CD4-positive, alpha-beta T cell treated with Interleukin-2 at 100 ng/mL for 4 hours (primary cell): ENCODE results near the gene CDA.
A peak's percentile ranks its signal among the peaks of the same experiment; 100 is the strongest.

ENCODE experiments used
- DNase-seq: peaks from one replicate; pipeline ENCODE4 v3.0.0-alpha.2; 2020; ENCODE audit warnings: low spot score

The CDA gene

GRCh38 chr1:20588634-20589225 lies at the start of gene CDA:
Gene CDA, plus strand, starts transcription at chr1:20589097. Its CDS starts 33 bp downstream, at chr1:20589130.
- DNase-seq, result no peak

GRCh38 chr1:20540281-20540680 lies 48.6 kb upstream of the CDA start:
- no peak for DNase-seq

GRCh38 chr1:20546637-20547036 lies 42.3 kb upstream of the CDA start:
- DNase-seq, result no peak

DNA sequence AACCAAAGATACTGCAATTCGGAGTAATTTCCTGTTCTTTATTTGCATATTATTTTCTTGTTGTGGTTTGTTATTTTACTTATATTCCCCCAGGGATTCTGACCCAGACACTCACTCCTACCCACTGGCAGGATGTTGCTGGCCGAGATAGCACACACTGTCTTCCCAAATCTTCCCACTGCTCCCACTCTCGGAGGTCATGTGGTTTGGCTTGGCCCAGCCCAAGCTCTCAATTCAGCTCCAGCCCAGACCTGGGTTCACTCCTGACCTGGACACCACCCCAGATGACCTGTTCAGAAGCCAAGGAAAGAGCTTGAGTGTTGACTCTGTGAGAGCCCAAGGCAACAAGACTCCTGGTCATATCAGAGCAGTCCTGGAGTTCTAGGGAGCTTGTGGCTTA lies 37.7 kb upstream of the CDA start:
- no peak for DNase-seq

GRCh38 chr1:20551945-20552727 lies 36.8 kb upstream of the CDA start, which contains the start of gene FAM43B:
Gene FAM43B, plus strand, starts transcription at chr1:20552573. Its CDS starts 401 bp downstream, at chr1:20552974.
- DNase-seq, result no peak

DNA sequence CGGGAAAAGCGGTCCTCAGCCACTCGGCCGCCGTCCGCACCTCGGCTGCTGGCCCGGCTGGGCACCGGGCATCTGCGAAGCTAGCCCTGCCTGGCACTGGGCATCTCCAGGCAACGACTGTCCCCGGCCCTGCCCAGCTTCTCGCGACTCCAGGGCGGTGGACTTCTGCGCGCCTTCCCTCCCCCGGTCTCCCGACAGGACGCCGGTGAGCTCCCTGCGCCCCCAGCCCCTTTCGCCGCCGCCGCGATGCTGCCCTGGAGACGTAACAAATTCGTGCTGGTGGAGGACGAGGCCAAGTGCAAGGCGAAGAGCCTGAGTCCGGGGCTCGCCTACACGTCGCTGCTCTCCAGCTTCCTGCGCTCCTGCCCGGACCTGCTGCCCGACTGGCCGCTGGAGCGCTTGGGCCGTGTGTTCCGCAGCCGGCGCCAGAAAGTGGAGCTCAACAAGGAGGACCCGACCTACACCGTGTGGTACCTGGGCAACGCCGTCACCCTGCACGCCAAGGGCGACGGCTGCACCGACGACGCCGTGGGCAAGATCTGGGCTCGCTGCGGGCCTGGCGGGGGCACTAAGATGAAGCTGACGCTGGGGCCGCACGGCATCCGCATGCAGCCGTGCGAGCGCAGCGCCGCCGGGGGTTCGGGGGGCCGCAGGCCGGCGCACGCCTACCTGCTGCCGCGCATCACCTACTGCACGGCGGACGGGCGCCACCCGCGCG lies 36.0 kb upstream of the CDA start:
- DNase-seq, result no peak

- no peak for DNase-seq
Measured at GRCh38 chr1:20555025-20555757, 33.7 kb upstream of the CDA start.

DNA sequence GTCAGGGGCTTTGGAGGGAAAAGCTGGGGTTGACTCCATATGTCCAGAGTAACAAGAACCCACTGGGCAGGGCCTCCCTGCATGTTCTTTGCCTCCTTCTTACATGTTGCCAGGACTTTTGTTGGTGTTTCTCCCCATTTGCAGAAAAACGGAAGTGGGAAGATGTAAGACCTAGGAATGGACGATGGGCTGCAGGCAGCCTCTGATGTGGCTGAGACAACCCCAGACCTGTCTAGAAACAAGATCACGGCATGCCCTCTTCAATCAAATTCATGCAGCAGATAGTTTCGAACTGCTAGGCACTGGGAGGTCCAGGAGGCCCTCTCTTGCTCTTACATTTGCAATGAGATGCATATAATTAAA lies 33.2 kb upstream of the CDA start:
- DNase-seq, result no peak

DNA sequence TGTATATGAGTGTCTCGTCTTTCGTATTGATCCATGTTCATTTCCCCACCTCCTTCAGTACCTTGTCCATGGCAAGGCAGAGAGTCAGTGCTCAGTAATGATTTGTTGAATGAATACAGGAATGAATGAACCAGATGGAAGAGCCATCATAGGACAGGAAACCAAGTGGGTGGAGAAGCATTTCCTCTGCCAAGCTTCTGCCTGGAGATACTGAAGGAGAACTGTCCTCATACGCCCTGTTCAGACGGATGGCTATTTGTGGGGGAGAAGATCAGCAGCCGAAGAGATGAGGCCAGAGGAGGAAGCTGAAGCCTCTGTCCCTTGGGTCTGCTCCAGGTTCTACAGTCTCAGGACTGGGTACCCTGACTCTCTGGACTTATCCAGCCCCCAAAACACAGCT lies 30.7 kb upstream of the CDA start:
- no peak for DNase-seq

DNA sequence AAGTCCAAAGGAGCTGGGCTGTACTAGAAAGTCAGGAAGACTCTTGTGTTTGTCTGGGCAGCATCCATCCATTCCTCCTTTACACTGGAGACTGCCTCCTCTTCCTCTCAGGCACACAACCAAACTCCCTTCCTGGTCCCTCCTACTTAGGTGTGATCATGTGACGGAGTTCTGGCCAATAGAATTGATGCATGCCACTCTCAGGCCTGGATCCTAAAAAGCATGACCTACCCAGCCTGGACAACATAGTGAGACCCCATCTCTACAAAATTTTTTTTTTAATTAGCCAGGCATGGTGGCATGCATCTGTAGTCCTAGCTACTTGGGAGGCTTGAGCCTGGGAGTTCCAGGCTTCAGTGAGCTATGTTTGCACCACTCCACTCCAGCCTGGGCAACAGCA lies 27.9 kb upstream of the CDA start:
- DNase-seq, result no peak

DNA sequence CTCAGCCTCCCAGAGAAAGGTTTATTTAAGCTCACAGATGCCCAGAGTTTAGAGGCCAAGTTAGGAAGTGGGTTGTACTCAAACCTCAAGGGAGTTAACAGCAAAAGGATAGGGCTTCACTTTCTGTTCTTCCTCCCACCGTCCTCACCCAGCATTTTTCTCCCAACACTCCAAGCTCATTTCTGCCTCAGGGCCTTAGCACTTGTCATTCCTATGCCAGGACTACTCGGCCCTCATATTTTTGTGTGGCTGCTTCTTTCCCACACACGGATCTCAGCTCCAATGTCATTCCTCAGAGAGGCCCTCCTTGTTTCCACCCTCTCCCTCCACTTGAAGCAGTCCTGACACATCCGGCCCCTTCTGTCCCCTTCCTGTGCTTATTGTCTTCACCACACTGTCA lies 23.7 kb upstream of the CDA start:
- no peak for DNase-seq

DNA sequence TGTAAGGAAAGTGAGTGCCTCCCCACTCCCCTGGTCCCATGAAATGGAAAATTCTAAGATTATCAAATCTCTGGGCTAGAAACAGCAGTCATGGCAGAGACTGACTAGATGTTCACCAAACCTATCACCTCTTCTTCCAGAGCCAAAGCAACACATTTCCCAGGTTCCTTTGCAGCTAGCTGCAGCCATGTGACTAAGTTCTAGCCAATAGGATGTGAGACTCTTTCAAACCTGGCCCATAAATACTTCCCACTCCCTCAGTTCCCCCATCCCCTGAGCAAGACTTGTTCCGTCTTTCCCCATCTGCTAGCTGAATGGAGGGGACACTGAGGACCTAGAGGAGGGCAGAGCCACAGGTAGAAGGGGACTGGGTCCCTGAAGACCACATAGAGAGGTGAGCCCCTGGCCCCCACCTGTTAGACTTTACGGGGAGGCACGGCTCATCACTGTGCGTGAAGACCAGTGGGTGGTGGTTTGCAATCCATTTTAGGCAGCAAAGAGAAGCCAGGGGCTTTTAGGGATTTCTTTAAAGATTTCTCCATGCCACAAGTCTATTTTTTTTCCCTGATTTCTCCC lies 19.3 kb upstream of the CDA start:
- no peak for DNase-seq

DNA sequence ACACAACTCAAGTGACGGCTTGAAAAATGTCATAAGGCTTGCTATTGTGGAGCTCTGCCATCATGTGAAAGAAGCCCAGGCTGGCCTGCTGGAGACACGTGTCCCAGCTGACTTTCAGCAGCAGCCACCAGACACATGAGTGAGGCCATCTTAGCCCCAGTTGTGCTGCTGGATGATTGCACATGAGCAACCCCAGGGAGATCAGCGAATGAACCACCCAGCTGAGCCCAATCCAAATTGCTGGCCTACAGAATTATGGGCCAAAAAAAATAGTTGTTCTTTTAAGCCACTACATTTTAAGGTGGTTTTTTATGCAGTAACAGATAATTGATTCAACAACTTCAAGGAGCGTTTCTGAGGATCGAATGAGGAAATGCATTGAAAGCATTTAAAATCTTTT lies 17.5 kb upstream of the CDA start:
- DNase-seq, result no peak

DNA sequence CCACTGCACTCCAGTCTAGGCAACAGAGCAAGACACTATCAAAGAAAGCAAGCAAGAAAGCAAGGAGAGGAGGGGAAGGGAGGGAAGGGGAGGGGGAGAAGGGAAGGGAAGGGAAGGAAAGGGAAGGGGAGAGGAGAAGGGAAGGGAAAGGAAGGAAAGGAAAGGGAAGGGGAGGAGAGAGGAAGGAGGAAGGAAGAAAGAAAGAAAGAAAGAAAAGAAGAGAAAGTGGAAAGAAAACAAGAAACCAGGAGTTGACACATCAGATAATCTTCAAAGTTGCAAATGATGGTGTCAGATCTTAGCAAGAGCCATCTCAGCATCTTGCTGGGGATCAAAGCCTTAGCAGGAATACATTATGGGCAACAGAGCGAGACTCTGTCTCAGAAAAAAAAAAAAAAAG lies 14.9 kb upstream of the CDA start:
- no peak for DNase-seq

- peak; percentile 43 for DNase-seq
Measured at GRCh38 chr1:20574686-20575540, 14.0 kb upstream of the CDA start.

DNA sequence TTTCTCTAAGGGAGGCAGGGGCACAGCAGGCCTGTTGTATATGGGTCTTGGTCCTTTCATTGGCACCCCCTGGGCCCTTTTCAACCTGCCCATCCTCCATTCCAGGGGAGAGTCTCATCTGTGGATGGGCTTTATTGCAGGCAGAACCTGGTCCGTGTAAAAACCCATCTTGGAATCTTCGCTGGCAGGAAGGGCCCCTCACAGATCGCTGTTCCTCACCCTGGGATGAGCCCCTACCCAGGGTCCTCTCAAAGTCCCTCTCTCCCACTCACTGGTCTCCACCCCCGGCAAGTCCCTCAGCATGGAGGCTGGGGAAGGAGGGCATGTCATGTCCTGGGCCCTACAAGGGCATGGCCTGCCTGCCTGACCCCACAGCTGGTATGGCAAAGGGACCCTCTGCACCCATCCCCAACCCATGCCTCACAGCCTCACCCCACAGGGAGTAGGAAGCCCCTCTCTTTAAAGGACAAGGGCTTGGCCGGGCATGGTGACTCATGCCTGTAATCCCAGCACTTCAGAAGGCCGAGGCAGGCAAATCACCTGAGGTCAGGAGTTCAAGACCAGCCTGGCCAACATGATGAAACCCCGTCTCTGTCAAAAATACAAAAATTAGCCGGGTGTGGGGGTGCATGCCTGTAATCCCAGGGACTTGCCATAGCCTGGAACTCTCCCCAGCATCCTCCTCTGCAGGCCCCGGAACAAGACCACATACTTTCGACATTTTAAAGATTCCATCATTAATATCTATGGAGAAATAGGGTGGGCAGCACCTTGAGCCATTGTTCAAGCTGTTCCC lies 13.2 kb upstream of the CDA start:
- DNase-seq, result no peak

DNA sequence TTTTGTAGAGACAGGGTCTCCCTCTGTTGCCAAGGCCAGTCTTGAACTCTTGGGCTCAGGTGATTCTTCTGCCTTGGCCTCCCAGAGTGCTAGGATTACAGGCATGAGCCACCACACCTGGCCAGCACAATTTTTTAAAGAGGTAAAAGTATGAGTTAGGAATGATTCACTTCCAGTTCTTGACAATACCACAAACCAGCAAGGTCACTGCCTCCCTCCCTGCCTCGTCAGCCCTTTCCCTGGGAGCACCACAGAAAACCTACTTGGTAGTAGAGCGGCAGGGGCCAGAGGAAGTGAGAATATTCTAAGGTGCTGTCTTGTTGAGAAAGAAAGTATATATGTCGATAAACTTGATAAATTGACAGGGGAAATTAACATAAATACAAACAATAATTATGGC lies 10.8 kb upstream of the CDA start:
- no peak for DNase-seq

DNA sequence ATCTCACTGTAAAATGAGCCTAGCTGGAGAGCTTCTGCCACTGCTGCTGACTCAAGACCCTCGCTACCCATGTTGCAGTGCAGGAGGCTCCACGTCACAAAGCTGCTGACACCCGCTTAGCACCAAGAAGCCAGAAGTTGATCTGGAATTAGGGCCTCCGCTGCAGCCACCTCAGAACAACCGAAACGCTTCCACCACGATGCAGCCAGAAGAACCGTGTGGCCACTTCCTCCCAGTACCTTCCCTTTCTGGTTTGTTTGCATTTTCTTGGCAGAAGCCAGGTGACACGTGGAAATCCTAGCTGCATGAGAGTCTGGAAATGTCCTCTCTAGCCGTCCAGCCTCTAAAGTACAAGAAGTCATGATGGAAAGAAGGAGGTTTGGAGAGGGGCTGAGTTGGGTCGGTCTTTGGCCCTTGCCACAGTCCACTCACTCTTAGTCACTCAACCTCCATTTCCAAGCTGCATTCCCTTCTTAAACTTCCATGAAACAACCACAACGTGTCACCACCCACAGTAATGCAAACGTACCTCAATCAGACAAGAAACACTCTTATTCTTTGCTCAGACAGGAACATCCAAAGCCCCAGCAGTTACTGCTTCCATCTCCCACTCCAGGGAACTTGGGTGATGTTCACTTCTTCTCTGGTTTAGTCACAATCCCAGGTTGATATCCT lies 10.0 kb upstream of the CDA start:
- no peak for DNase-seq

- no peak for DNase-seq
Measured at GRCh38 chr1:20584890-20585289, 4.0 kb upstream of the CDA start.
